Omental fat pad (tissue), 4 donors: ENCODE results near the gene ARFGAP2. TPM values are rescaled to one million over a fixed set of nuclear protein-coding genes. Genes with fewer than 3 reads are reported as not detected.

Experiments
- ATAC-seq: fragments of 150-250 bp; one replicate; pipeline ENCODE4 v1.9.1; 2016; ENCODE audit warnings: mild to moderate bottlenecking, moderate library complexity; ENCODE audit not compliant: low FRiP score
- DNase-seq: peaks from one replicate; pipeline ENCODE4 v3.0.0-alpha.2; 2019; ENCODE audit warnings: low spot score
- CTCF ChIP-seq, 3 donors: fragments of 450-650 bp; IDR thresholded peaks; one replicate each; pipeline ENCODE4 v1.5.1; 2016 to 2017; ENCODE audit warnings: antibody characterized with exemption in 3 of 3, mild to moderate bottlenecking in 3 of 3, moderate library complexity in 2 of 3
- total RNA-seq, 4 donors: library from RNA; depleted of rRNA; stranded (reverse); fragments of >200 nt; gene quantifications; one replicate each; pipeline ENCODE4 v1.1.0, GENCODE V29; 2016

ARFGAP2 gene
- total RNA-seq, 4 donors from 2014 or later = 82.3 to 179 (median 108) TPM

- no peak for TF ChIP-seq CTCF (IDR thresholded peaks at IDR 0.05)
- DNase-seq (no peak), ATAC-seq (no peak)
Observed at GRCh38 chr11:47183031-47183856, 6.6 kb upstream of the ARFGAP2 start.

- ATAC-seq = no peak
Observed at GRCh38 chr11:47182380-47182779, 5.7 kb upstream of the ARFGAP2 start.

GRCh38 chr11:47181271-47181670, 4.6 kb upstream of the ARFGAP2 start:
- ATAC-seq = no peak
- TF ChIP-seq CTCF (IDR thresholded peaks at IDR 0.05) = no peak
- no peak for DNase-seq

More at GRCh38 chr11:47182380-47182779, 5.7 kb upstream of the ARFGAP2 start:
- no peak for DNase-seq
- no peak for TF ChIP-seq CTCF (IDR thresholded peaks at IDR 0.05)

GRCh38 chr11:47180006-47180787, 3.5 kb upstream of the ARFGAP2 start:
- no peak for ATAC-seq
- no peak for TF ChIP-seq CTCF (IDR thresholded peaks at IDR 0.05)
- no peak for DNase-seq

- no peak for DNase-seq
- TF ChIP-seq CTCF (IDR thresholded peaks at IDR 0.05) = no peak
- ATAC-seq = no peak
Observed at GRCh38 chr11:47179655-47179991, 2.9 kb upstream of the ARFGAP2 start.

- no peak for TF ChIP-seq CTCF (IDR thresholded peaks at IDR 0.05)
- DNase-seq (no peak), ATAC-seq (no peak)
Observed at GRCh38 chr11:47178737-47179654, 2.3 kb upstream of the ARFGAP2 start.
